GM13976 (cell line): ENCODE data around the gene ALDH4A1.

Experiments used
- DNase-seq: peaks from one replicate; pipeline ENCODE4 v3.0.0; 2012; ENCODE audit warnings: low spot score
- CTCF ChIP-seq: IDR thresholded peaks from 2 replicates; pipeline ENCODE4 v1.5.1; 2012; ENCODE audit warnings: borderline replicate concordance, mild to moderate bottlenecking; ENCODE audit not compliant: insufficient read depth; ENCODE audit errors: extremely low read depth, missing control alignments, control extremely low read depth
- in situ Hi-C: fragments of 300-500 bp; cut with MboI; formaldehyde crosslinking; loops from one replicate; pipeline ENCODE4 v1.12.0; 2022; ENCODE audit warnings: low sequenced_read_pairs, mixed read lengths, inconsistent platforms; ENCODE audit not compliant: unreplicated experiment

ALDH4A1 gene

GRCh38 chr1:18939398-18940302, 37.3 kb upstream of the ALDH4A1 start:
- TF ChIP-seq CTCF: no peak
- in situ Hi-C loops: no loop called here
- DNase-seq: no peak

- no peak for DNase-seq
- in situ Hi-C loops: no loop called here
- no peak for TF ChIP-seq CTCF
Measured at GRCh38 chr1:18938707-18939070, 36.3 kb upstream of the ALDH4A1 start.

- no peak for DNase-seq
Measured at GRCh38 chr1:18938008-18938706, 35.8 kb upstream of the ALDH4A1 start.

GRCh38 chr1:18937539-18937938, 35.2 kb upstream of the ALDH4A1 start:
- no peak for TF ChIP-seq CTCF
- in situ Hi-C loops: no loop called here
- no peak for DNase-seq

More at GRCh38 chr1:18938008-18938706, 35.8 kb upstream of the ALDH4A1 start:
- no peak for TF ChIP-seq CTCF
- in situ Hi-C loops: no loop called here

GRCh38 chr1:18936814-18937481, 34.6 kb upstream of the ALDH4A1 start:
- TF ChIP-seq CTCF: no peak
- in situ Hi-C loops: no loop called here
- DNase-seq: no peak

GRCh38 chr1:18936471-18936813, 34.1 kb upstream of the ALDH4A1 start:
- no peak for DNase-seq
- in situ Hi-C loops: no loop called here

More at GRCh38 chr1:18936471-18936813, 34.1 kb upstream of the ALDH4A1 start:
- TF ChIP-seq CTCF: no peak
